ENCODE results near the gene PABPN1. TPM values are rescaled to one million over a fixed set of nuclear protein-coding genes. Genes with fewer than 3 reads are reported as not detected.

Gene PABPN1
- total and polyA plus RNA-seq, 9 of the 15 experiments (the other 6 are each of a cell fraction or from before 2014, with no cell fraction given): 32.6 to 388 (median 178) TPM

DNA sequence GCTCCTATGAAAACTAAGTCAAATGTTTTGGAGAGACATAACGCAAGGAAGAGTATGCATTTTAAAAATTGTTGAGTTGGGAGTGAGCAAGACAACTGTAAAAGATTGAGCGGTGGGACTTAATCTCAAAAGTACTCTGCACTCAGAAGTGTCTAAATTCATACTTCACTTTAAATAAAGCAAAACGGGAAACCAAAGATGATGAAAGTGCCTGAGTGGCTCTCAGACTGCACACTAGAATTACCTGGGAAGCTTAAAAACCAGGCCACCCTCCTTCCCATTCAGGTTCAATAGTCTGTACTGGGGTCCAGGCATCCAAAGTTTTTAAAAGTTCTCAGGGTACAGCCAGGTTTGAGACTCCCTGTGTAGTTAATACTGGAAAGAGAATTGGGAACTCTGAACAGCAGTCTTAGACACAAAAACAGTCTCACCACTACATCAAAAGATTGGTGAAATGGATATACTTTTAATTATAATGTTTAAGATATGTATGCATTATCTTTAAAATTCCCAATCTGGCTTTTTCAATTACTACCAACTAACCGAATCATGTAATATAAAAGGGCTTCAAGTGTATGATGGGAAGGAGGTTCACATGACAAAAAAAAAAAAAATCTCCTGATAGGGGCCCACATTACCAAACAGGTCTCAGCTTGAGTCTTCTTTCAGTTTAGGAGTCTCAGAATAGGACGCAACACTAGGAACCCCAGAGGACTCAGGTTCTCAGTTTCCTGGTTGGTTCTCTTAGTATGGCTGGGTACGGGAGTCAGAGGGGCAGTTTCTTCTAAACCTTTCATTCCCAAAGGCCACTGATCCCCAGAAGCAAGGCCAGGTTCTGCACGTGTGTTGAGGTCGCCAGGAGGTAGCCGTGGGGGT lies 36.4 kb upstream of the PABPN1 start (continued):
- TF ChIP-seq, protein P1, sequence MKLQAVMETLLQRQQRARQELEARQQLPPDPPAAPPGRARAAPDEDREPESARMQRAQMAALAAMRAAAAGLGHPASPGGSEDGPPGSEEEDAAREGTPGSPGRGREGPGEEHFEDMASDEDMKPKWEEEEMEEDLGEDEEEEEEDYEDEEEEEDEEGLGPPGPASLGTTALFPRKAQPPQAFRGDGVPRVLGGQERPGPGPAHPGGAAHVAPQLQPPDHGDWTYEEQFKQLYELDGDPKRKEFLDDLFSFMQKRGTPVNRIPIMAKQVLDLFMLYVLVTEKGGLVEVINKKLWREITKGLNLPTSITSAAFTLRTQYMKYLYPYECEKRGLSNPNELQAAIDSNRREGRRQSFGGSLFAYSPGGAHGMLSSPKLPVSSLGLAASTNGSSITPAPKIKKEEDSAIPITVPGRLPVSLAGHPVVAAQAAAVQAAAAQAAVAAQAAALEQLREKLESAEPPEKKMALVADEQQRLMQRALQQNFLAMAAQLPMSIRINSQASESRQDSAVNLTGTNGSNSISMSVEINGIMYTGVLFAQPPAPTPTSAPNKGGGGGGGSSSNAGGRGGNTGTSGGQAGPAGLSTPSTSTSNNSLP (IDR thresholded peaks at IDR 0.05; ENCODE audit: borderline replicate concordance, low read depth, low read length): no peak
- no peak for TF ChIP-seq ZNF668 (CRISPR knock-in tag; IDR thresholded peaks at IDR 0.05)
- peak; percentile 14 for TF ChIP-seq TBP (optimal IDR thresholded peaks at IDR 0.05; ENCODE audit: low read depth, low read length)
- no peak for TF ChIP-seq RNF2 (IDR thresholded peaks at IDR 0.05)
- no peak for TF ChIP-seq NR2F6 (CRISPR knock-in tag; IDR thresholded peaks at IDR 0.05)
- TF ChIP-seq ZNF436 (CRISPR knock-in tag; IDR thresholded peaks at IDR 0.05): no peak
- TF ChIP-seq TEAD4 (IDR thresholded peaks at IDR 0.05; ENCODE audit: low read length): no peak
- no peak for TF ChIP-seq TEAD4 (CRISPR knock-in tag; IDR thresholded peaks at IDR 0.05; ENCODE audit: borderline replicate concordance)
- no peak for TF ChIP-seq SMARCA5 (IDR thresholded peaks at IDR 0.05)
- TF ChIP-seq SMC3 (conservative IDR thresholded peaks at IDR 0.05; ENCODE audit: insufficient read depth, low read depth, low read length): no peak
- TF ChIP-seq HDAC6 (IDR thresholded peaks at IDR 0.05; ENCODE audit: low read depth, low read length): no peak
- TF ChIP-seq, protein P2, sequence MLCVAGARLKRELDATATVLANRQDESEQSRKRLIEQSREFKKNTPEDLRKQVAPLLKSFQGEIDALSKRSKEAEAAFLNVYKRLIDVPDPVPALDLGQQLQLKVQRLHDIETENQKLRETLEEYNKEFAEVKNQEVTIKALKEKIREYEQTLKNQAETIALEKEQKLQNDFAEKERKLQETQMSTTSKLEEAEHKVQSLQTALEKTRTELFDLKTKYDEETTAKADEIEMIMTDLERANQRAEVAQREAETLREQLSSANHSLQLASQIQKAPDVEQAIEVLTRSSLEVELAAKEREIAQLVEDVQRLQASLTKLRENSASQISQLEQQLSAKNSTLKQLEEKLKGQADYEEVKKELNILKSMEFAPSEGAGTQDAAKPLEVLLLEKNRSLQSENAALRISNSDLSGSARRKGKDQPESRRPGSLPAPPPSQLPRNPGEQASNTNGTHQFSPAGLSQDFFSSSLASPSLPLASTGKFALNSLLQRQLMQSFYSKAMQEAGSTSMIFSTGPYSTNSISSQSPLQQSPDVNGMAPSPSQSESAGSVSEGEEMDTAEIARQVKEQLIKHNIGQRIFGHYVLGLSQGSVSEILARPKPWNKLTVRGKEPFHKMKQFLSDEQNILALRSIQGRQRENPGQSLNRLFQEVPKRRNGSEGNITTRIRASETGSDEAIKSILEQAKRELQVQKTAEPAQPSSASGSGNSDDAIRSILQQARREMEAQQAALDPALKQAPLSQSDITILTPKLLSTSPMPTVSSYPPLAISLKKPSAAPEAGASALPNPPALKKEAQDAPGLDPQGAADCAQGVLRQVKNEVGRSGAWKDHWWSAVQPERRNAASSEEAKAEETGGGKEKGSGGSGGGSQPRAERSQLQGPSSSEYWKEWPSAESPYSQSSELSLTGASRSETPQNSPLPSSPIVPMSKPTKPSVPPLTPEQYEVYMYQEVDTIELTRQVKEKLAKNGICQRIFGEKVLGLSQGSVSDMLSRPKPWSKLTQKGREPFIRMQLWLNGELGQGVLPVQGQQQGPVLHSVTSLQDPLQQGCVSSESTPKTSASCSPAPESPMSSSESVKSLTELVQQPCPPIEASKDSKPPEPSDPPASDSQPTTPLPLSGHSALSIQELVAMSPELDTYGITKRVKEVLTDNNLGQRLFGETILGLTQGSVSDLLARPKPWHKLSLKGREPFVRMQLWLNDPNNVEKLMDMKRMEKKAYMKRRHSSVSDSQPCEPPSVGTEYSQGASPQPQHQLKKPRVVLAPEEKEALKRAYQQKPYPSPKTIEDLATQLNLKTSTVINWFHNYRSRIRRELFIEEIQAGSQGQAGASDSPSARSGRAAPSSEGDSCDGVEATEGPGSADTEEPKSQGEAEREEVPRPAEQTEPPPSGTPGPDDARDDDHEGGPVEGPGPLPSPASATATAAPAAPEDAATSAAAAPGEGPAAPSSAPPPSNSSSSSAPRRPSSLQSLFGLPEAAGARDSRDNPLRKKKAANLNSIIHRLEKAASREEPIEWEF (CRISPR knock-in tag; IDR thresholded peaks at IDR 0.05): no peak
- no peak for TF ChIP-seq XRCC4 (IDR thresholded peaks at IDR 0.05; ENCODE audit: extremely low read depth, insufficient read depth, insufficient read length)
- TF ChIP-seq, protein P3, sequence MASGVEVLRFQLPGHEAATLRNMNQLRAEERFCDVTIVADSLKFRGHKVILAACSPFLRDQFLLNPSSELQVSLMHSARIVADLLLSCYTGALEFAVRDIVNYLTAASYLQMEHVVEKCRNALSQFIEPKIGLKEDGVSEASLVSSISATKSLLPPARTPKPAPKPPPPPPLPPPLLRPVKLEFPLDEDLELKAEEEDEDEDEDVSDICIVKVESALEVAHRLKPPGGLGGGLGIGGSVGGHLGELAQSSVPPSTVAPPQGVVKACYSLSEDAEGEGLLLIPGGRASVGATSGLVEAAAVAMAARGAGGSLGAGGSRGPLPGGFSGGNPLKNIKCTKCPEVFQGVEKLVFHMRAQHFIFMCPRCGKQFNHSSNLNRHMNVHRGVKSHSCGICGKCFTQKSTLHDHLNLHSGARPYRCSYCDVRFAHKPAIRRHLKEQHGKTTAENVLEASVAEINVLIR (CRISPR knock-in tag; IDR thresholded peaks at IDR 0.05): no peak
- TF ChIP-seq ZKSCAN8 (CRISPR knock-in tag; IDR thresholded peaks at IDR 0.05): 0 out of 2 replicates have a peak, but pooled peaks have one; percentile 45
- TF ChIP-seq, protein P4, sequence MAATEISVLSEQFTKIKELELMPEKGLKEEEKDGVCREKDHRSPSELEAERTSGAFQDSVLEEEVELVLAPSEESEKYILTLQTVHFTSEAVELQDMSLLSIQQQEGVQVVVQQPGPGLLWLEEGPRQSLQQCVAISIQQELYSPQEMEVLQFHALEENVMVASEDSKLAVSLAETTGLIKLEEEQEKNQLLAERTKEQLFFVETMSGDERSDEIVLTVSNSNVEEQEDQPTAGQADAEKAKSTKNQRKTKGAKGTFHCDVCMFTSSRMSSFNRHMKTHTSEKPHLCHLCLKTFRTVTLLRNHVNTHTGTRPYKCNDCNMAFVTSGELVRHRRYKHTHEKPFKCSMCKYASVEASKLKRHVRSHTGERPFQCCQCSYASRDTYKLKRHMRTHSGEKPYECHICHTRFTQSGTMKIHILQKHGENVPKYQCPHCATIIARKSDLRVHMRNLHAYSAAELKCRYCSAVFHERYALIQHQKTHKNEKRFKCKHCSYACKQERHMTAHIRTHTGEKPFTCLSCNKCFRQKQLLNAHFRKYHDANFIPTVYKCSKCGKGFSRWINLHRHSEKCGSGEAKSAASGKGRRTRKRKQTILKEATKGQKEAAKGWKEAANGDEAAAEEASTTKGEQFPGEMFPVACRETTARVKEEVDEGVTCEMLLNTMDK (IDR thresholded peaks at IDR 0.05; ENCODE audit: borderline replicate concordance, insufficient read depth, low read depth, low read length, poor library complexity, severe bottlenecking): no peak
- no peak for TF ChIP-seq ASH1L (IDR thresholded peaks at IDR 0.05; ENCODE audit: borderline replicate concordance, low read depth, partially characterized antibody)
- TF ChIP-seq CREBBP (IDR thresholded peaks at IDR 0.05; ENCODE audit: low read depth, low read length): no peak

Measured in K562 (cell line).